GM18909 (cell line): ENCODE measurements around the gene OXNAD1.

ENCODE experiments used
- ATAC-seq: cut with Tn5 transposase; IDR thresholded peaks from one replicate; pipeline ENCODE4 v1.9.1; 2021; ENCODE audit warnings: mild to moderate bottlenecking; ENCODE audit not compliant: unreplicated experiment, poor library complexity

The OXNAD1 gene

DNA sequence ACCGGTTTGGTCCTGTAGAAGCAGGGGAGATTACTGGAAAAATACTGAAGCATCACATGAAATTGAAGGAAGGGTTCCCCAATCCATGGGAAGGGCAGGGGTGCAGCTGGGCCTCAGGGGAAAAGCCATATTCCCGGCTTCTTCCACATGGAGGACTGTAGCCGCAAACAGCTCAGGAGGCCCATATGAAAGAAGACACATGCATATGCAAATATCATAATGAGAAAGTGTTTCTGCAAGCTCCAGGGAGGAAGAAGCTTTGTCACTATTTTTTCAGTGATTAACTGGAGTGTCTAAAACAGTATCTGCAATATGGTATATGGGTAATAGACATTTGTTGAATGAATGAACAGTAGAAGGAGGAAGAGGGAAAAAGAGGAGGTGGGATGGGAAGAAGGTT lies 19.4 kb upstream of the OXNAD1 start:
- ATAC-seq: no peak

DNA sequence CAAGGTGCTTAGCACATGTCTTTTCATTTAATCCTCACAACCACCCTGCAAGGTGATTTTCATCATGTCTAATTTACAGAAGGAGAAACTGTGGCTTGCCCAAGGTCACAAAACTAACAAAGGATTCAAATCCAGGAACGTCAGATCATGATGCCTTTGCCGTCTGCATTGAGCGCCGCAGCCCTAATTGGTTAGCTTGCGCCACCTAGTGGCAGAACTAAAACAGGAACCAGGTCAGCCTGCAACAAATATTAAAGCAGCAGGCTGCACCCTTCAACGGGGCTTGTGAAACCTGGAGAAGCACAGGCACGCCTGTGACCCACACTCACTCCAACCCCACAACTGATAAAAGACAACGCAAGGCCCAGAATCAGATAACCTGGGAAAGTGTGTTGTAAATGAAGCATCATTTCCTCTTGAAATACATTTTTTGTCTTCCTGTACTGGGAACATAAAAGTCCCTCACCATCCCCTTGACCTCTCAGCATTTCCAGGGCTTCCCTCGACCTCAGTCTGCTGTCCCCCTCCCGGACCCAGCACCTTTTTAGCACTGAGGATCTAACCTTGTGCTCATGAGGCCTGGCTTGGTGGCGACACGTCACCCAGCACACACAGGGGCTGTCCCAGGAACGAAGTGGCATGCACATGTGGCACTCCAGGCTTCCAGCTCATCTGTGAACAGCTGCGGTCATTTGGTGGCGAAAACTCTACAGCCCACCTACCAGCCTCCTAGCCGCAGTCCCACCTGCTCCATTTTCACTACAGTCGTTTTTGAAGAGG lies 17.5 kb upstream of the OXNAD1 start:
- peak; percentile 80 for ATAC-seq

DNA sequence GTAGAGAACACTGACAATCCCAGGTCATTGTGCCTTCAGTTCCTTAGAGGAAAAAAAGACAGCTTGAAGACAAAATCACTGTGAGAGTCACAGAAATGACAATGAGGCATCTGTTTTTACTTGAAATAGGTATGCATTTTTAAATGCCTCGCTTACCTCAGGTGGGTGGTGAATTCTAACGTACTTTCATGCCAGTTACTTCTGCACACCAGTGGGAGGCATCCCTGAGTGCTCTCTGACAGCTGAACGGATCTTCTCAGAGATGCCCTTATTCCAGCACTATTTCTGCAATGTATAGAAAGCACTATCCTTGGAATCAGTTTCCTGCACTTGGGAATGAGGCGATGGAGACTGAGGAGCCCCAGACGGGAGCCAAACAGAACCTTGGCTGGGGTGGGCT lies 16.5 kb upstream of the OXNAD1 start:
- no peak for ATAC-seq

DNA sequence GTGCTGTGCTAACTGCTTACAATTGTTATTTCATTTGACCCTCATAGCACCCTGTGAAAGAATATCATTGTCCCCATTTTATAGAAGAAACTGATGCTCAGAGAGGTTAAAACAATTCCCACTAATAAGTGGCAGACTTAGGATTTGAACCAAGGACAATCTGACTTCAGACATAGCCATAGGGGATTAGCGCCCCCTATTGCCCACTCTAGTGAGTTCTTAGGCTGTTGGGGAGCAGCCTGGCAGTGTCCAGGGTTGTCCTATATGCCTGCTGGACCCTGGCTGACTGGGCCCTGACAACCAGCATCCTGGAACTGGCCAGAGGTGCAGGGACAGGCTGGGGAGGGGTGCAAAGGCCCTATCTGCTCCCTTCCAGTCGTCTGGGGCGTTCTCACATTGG lies 15.7 kb upstream of the OXNAD1 start:
- ATAC-seq: no peak

DNA sequence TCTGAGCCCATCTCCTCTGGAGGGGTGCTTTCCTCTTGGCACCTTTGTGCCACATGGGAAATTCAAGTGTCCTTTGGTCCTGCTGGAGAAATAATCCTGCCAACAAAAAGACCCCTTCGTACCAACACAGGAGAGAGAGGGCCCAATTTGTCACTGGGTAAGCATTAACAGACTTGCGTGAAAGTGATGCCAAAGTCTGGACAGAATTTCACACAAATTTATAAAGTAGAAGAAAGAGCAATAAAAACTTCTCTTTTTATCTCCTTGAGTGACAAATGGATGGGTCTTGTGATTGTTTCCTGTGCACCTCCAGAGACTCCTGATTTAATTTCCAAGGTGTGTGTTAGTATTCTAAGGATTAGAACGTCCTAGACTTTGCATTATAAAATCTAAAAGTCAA lies 15.1 kb upstream of the OXNAD1 start:
- ATAC-seq: no peak

DNA sequence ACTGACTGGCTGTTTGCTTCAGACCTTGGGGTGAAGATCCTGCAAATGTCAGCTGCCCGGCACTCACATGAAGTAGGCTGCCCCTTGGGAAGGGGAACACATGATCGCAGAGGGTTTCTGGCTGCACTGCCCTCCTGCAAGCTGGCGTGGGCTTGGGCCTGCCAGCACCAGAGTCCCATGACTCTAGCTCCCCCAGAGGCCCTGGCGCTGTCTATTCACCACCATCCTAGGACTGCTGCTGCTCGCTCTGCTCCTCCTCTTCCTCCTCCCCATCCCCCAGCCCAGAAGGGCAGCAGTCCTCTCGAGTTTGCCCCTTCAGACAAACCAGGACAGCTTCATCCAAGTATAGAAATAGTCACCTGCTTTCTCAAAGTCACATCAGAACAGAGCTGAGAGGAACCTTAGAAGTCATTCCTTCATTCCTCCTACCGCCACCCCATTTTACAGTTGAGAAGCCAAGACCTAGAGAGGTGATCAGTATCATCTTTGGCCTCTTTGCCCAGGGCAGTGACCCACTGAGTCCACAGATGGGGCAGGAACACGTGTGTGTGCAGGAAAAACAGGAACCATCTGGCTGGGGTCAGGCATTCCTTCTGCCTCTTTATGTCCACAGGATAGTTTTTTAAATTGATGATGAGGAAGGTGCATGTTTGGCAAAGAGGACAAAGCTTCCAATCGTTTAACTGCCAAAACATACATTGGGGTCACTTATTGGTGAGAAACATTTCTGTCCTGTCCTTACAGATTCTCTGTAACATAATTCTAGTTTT lies 13.5 kb upstream of the OXNAD1 start:
- ATAC-seq: no peak

DNA sequence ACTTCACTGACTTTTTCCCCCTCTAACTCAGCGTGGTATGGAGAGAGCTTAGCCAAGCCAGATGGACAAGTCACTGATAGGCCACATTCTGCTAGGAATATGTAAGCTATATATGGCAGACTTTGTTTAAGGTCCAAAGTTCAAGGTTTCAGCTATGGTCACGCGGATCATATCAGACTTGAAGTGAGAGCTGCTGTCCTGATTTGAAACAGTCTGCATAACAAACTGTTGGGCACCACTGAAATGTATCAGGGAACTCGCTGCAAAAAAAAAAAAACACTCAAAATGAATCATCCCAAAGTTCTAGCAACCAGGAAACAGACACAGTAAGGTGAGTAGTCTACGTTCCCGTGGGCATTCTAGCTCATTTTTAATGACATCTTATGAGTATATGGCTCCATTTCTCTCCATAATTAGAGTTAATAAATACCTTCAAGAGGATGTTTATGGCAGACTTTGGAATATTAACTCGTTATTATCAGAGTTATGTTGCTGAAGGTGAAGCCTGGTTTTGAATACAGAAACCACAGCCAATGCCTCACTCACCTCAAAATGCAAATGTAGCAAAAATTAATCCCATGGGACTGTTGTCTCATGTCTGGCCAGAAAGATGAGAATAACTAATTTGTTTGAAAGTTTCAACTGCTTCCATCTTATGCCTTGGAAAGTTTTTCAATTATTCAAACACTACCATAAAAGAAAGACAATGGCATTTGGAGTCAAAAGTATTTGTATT lies 12.6 kb upstream of the OXNAD1 start:
- ATAC-seq: peak; percentile 55

DNA sequence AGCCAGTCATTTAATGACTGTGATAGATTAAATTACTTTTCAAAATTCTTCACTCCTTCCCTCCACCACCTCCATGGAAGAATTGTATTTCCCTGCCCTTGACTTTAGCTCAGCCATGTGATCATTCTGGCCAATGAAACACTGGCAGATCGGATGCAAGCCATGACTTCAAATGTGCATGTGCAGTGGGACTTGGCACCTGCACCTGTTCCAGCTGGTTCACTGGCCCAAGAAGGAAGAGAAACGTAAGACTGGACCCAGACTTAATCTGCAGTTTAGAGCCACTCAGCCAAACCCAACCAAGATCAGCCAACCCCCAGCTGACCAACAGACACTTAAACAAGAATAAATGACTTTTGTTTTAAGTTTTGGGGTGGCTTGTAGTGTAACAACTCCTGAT lies 12.0 kb upstream of the OXNAD1 start:
- no peak for ATAC-seq

DNA sequence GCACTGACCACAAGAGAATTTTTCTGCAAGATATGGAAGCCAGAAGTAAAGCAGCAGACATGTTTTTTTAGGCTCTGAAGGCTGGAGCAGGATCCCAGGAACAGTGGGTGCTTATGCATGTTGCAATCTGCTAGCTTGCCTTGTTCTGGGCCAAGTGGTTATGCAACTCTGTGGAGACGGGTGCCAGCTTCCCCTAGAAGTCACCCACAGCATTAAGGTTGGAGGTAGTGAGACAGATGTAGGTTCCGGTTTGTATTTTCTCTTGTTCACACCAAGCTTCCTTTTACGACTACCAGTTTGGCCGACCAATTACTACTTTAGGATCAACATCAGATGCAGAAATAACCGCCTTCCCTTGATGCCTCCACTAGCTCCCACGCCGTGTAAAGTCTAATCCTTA lies 11.4 kb upstream of the OXNAD1 start:
- ATAC-seq: no peak

DNA sequence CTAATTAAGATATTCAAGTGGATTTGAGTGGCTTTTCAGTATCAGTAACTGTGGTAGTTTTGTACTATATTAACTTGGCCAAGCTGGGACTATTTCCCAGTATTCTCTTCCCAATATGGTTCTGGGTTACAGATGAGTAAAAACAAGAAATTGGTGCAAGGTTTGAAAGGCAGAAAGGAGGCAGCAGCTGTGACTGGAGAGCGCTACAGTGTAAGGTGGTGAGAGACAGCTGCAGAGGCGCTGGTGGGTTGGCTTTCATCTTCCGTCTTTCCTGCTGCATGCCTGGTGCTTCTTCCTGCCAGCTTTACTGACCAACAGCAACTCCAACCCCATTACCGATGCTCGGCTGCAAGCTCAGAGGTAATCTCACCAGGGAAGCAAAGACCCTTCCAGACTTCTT lies 10.1 kb upstream of the OXNAD1 start:
- no peak for ATAC-seq

DNA sequence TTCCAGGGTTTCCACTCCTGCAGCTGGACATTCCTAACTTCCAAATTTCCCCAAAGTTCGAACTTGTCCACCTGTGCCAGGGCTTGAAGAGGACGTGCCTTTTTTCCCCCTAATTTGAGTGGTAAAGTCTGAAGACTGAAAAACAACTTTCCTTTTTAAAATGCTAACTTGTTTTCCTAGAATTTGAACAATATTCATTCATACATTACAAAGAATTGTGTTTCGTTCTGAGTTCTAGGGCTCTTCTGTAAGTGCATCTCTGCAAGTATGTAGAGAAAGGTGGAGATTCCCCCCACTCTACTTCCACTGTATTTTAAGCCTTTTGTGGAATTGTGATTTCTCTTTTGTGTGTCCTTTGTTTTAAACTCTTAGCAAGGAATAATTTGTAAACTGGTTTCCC lies 9.7 kb upstream of the OXNAD1 start:
- ATAC-seq: no peak

DNA sequence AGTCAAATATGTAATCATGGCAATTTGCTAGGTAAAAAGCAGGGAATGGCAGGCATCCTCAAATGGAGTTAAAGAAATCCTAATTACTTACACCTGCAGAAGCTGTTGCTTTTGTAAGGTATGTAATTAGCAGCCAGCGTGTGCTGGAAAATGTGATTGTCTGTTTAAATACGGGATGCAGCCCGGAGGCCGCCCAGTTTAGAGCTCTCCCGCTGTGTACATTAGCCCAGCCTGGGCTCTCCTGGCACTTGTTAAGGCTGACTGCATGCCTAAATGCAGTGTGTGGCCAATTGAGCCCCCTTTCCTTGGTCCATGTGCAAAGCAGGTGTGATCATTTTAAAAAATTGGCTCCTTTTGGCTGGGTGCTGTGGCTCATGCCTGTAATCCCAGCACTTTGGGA lies 9.3 kb upstream of the OXNAD1 start:
- no peak for ATAC-seq

DNA sequence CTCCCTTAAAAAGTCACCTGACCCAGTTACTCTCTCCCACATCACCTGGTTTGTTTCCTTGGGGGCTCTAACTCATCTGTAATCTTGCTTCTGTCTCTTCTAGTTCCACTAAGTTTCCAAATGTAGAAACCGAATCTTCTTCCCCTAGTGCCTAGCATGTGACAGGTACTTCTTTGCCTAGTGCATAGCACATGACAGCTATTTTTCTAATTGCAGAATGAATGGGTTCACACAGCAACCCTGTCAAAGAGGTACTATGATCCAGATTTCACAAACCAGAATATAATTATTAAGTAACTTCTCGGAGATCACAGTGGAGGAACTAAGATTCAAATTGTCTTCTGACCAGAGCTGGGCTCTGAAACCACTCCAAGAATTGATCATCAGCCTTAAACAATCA lies 7.7 kb upstream of the OXNAD1 start:
- no peak for ATAC-seq

DNA sequence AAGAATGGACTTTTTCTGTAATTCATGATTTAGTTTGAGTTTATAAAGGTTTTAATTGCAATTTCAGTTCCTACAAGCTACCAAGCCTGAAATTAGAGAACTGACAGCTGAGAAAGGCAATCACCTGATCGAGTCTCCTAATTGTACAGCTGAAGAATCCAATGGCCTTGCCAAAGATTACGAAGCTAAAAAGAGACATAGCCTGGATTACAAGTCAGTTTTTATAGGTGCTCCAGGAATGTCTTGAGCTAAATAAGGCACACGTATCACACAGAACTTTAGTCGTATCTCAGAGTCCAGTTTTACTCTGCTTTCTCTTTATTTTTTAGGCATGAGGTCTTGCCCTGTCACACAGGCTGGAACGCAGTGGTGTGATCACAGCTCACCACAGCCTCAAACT lies 6.8 kb upstream of the OXNAD1 start:
- no peak for ATAC-seq

DNA sequence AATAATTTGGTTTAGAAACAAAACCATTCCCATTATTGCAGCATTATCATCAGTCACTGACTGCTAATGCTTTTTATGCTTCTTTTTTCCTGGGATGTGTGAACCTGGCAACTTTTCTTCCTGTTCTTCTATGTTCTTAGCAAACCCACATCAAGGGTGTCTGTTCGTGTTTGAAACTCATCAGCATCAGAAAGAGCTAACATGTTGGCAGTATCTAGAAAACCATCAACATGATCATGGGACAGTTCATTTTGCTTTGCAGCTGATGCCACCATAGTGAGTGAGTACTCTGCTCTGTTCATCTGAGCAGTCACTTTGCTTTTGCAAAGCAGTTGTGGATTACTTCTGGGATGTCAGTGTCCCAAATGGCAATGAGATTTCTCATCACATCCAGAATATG lies 6.1 kb upstream of the OXNAD1 start:
- ATAC-seq: no peak

DNA sequence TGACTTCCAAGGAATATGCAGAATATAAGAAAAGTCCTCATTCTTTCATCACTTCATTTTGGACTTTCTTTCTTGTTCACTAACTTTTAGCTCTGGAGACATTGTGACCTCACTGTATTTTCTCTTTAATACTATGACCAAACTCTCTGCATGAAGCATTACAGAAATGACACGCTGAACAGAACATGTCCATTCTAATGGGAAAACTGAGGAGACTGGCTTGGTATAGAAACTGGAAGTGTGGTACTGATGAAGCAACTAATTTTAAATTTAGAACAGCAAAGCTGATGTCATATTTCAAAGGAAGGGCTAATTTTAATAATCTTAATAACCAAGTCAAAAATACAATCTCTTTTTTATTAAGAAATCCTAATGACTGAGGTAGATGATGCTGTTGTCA lies 5.0 kb upstream of the OXNAD1 start:
- ATAC-seq: no peak

DNA sequence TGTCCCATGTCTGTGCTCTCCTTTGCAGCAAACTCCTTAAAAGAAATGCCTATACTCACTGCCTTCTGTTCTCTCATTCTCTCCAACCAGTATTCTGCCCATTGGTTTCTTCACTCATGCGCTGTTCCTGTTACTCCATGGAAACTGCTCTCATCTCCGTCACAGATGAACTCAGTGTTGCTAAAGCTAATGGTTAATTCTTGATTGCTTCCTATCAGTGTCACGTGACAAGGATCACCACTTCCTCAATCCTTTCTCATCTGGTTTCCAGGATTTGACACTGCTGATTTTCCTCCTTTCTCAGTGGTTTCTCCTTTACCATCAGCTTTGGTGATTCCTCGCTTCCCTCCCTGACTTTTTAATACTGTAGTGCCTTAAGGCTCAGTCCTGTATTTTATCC lies 2.8 kb upstream of the OXNAD1 start:
- ATAC-seq: no peak

DNA sequence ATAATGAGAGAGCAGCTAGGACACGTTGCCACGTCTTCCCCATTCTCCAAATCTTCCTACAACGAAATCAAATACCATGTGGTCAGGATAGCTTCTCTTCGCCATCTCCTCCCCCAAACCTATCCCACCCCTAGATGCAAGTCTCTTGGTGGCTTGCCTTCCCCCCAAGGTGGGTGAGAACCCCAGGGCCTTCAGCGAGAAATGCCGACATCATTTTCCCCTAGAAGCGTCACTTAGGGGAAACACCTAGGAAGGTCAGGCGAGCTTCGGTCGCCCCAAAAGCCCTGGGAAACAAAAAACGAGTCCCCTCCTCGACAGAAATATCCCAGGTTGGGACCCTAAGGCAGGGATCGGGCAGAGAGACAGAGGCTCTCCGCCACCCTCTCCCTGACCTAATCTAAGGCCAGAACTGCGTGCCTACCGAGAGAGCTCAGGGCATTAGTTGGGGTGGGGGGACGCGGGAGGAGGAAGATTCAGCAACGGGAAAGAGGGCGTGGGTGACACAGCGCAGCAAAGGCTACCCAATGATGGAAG lies 771 bp upstream of the OXNAD1 start:
- ATAC-seq: no peak

DNA sequence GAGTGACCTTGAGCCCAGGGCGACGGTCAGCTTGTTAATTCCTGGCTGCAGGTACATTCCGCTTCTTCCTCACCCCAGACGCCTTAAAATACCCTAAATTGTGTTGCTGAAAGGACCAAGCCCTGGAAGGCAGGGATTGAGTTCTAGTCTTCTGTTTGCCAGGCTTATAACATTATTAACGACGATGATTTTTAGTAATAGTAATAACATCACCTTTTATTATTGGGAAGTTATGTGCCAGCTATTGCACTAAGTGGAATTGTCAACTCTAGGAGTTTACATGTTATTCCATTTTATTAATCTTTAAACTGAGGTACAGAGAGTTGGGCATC lies 409 bp downstream of the OXNAD1 start:
- ATAC-seq: no peak

DNA sequence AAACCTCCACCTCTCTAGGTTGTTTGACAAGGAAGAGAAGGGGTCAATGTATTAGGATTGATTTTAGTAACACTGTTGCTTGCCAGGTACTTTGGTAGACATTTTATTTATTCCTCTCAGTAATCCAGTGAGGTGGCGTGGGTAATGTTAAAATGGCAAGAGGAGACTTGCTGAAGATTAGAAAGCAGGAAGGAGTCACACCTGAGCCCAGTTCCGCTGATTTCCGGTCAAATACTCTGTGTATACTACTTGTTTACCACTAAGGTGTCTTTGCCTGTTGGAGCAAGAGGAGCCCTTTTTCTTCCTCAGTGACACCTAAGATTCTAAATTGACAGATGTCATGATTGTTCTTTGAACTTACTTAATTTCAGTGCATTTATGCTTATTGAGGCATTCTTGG lies 1.7 kb downstream of the OXNAD1 start:
- ATAC-seq: no peak

DNA sequence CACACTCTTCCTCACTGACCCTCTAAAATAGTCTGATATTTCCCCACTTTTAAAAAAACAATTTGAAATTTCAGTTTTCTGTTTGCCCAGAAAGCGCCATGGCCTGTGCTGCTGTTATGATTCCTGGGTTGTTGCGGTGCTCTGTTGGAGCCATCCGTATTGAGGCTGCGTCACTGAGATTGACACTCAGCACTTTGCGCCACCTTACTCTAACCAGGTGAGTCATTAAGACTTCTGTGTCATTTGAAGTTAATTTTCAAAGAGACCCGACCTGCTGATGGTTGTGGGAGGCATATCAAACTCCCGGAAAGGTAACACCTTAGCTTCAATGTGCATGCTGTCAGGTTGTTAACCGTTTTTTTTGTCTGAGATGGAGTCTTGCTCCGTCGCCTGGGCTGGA lies 5.8 kb downstream of the OXNAD1 start:
- ATAC-seq: no peak
